GM23248 (cell line): ENCODE results near the gene MGAT4A. TPM values are rescaled to one million over a fixed set of nuclear protein-coding genes. Genes with fewer than 3 reads are reported as not detected.

Experiments used
- DNase-seq: peaks from one replicate; pipeline ENCODE4 v3.0.0-alpha.2; 2015
- H2AFZ ChIP-seq: fragments of 200-600 bp; sonication (generic); 2 replicates; pipeline ENCODE4 v1.6.1; 2016; ENCODE audit warnings: antibody characterized with exemption
- H3F3A ChIP-seq: fragments of 200-600 bp; sonication (generic); 2 replicates; pipeline ENCODE4 v1.6.1; 2016; ENCODE audit warnings: mild to moderate bottlenecking, antibody characterized with exemption, mixed run types; ENCODE audit not compliant: insufficient read depth
- H3K27ac ChIP-seq: fragments of 200-600 bp; sonication (generic); 2 replicates; pipeline ENCODE4 v1.5.1; 2016; ENCODE audit warnings: mild to moderate bottlenecking
- H3K27me3 ChIP-seq: fragments of 200-600 bp; sonication (generic); replicated peaks from 2 replicates; pipeline ENCODE4 v1.6.1; 2016; ENCODE audit warnings: mild to moderate bottlenecking; ENCODE audit not compliant: insufficient read depth
- H3K36me3 ChIP-seq: fragments of 200-600 bp; sonication (generic); 2 replicates; pipeline ENCODE4 v1.6.1; 2016; ENCODE audit warnings: low read depth, mild to moderate bottlenecking
- H3K4me1 ChIP-seq: fragments of 200-600 bp; sonication (generic); 2 replicates; pipeline ENCODE4 v1.6.1; 2016; ENCODE audit warnings: mild to moderate bottlenecking; ENCODE audit not compliant: insufficient read depth
- H3K4me2 ChIP-seq: fragments of 200-600 bp; sonication (generic); one replicate; pipeline ENCODE4 v1.6.1; 2016; ENCODE audit warnings: mild to moderate bottlenecking; ENCODE audit not compliant: unreplicated experiment
- H3K4me3 ChIP-seq: fragments of 200-600 bp; sonication (generic); 2 replicates; pipeline ENCODE4 v1.5.1; 2016; ENCODE audit warnings: mild to moderate bottlenecking
- H3K79me2 ChIP-seq: fragments of 200-600 bp; sonication (generic); 2 replicates; pipeline ENCODE4 v1.6.1; 2016; ENCODE audit warnings: mild to moderate bottlenecking; ENCODE audit not compliant: insufficient read depth
- H3K9ac ChIP-seq: fragments of 200-600 bp; sonication (generic); 2 replicates; pipeline ENCODE4 v1.6.1; 2016; ENCODE audit warnings: mild to moderate bottlenecking
- H3K9me2 ChIP-seq: fragments of 200-600 bp; sonication (generic); 2 replicates; pipeline ENCODE4 v1.6.1; 2016; ENCODE audit warnings: mixed run types, mild to moderate bottlenecking, moderate library complexity; ENCODE audit not compliant: insufficient read depth
- H3K9me3 ChIP-seq: fragments of 200-600 bp; sonication (generic); one replicate; pipeline ENCODE4 v1.6.1; 2017; ENCODE audit warnings: low read depth
- H4K20me1 ChIP-seq: fragments of 200-600 bp; sonication (generic); 2 replicates; pipeline ENCODE4 v1.6.0; 2016; ENCODE audit not compliant: insufficient read depth
- EZH2 ChIP-seq: fragments of 200-600 bp; sonication (generic); IDR thresholded peaks from 2 replicates; pipeline ENCODE4 v1.6.1; 2018; ENCODE audit warnings: antibody characterized with exemption, mild to moderate bottlenecking; ENCODE audit not compliant: insufficient read depth, poor library complexity, severe bottlenecking
- EZH2phosphoT487 ChIP-seq: fragments of 200-600 bp; sonication (generic); IDR thresholded peaks from 2 replicates; pipeline ENCODE4 v1.6.1; 2018; ENCODE audit warnings: antibody characterized with exemption, moderate library complexity, mild to moderate bottlenecking, low read depth; ENCODE audit not compliant: insufficient read depth
- WGBS, 2 experiments: methylation state at CpG; one replicate each; pipeline ENCODE4 v1.1.6; 2015 to 2017; ENCODE audit warnings: low lambda C conversion rate in 2 of 2, low coverage in 1 of 2; ENCODE audit errors: missing lambda C conversion rate in 2 of 2; 5-methylcytosine and 5-hydroxymethylcytosine counted together
- in situ Hi-C: fragments of 300-500 bp; cut with MboI; formaldehyde crosslinking; loops from 2 replicates; pipeline ENCODE4 v1.15.0; 2020
- polyA plus RNA-seq: library from polyadenylated mRNA; unstranded; fragments of >200 nt; fragmentation: Nextera tagmentation; extraction: Ambion mirVana; gene quantifications from 2 replicates; pipeline ENCODE4 v1.2.1, GENCODE V29; 2016
- total RNA-seq: library from RNA; depleted of rRNA; stranded (reverse); fragments of >200 nt; shearing (Covaris generic); gene quantifications from 2 replicates; pipeline ENCODE4 v1.2.3, GENCODE V29; 2014

MGAT4A gene
- total and polyA plus RNA-seq, 2 experiments from 2014 or later, result under 0.01 TPM; not detected in 1

DNA sequence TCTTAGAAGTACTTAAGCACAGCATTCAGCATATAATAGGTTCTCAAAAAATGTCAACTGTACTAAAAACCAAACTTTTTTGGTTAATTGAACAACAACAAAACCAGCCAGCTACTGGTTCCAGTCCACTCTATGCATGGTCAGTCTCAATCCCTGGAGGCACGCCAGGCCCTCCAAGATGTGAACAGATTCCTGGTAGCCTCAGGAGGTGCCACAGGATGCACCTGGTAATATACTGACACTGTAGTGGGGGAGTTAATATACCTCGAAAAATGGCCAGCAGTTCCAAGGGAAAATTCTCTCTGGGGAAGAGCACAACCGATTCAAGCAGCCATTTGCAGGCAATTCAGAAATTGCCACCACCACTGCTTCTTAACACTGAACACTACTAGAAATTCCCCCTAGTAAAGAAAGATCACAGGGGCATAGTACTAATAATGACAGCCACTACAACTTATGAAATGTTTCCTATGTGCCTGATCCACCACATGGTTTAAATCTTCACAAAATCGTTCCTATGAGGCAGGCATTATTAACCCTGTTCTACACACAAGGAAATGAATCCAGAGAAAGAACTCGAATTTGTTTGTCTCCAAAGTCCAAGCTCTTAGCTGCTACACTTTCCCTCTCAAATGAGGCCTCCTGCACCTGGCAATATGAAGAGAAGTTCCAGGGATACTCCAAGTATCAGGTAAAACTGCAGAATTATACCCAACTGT lies 3.4 kb downstream of the MGAT4A start:
- Histone ChIP-seq H3K9me3 (no peaks in the 10 kb centered on the region), H3K9ac (no peak overlapping the region), H3K4me3 (no peak overlapping the region), H3K27ac (no peak overlapping the region), H3K4me2 (no peak overlapping the region), H3K27me3 (peaks cover 78% of the 10 kb centered on the region), H2AFZ (no peak overlapping the region), H3K4me1 (no peaks in the 10 kb centered on the region), H3K9me2 (no peaks in the 10 kb centered on the region), H3K36me3 (no peaks in the 10 kb centered on the region), H3K79me2 (no peaks in the 10 kb centered on the region), H4K20me1 (no peaks in the 10 kb centered on the region), H3F3A (no peaks in the 10 kb centered on the region)
- no peak for DNase-seq
- WGBS, 2 experiments, result 21 to 24% methylated on average over 5 of the region's 5 CpGs
- in situ Hi-C loops, result no loop called here
- no peak for TF ChIP-seq EZH2
- no peak for TF ChIP-seq EZH2phosphoT487

DNA sequence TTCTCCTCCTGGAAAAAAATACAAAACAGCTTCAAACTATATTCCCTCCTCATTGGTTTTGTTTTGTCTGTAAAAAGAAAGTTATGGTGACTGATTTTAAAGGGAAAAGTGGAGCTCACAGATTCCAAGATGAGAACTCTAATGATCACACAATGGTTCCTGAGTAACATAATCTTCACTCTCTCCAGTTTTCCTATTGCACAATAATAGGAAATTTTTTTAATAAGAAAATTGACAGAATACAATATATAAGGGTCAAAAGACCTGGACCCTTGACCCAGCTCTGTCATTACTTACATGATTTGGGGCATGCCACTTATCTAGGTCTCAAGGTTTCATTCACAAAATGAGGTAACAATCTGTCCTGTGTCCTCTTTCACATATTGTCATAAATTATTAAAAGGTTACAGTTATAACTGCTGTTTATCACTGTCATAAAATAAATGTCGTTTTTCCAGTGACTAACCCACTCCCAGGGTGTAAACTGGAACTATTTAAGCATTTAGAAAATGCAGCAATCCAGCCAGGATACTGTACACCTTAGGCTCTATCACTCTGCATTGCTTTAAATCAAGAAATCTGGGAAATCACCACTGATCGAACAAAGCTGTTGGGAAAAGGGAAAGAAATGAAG lies 4.1 kb downstream of the MGAT4A start:
- TF ChIP-seq EZH2phosphoT487 (no peak), EZH2 (no peak)
- Histone ChIP-seq H3K4me2 (no peak overlapping the region), H3K27ac (no peak overlapping the region), H3K9me2 (no peaks in the 10 kb centered on the region), H3K27me3 (peaks cover 74% of the 10 kb centered on the region), H2AFZ (no peak overlapping the region), H3K36me3 (no peaks in the 10 kb centered on the region), H3K79me2 (no peaks in the 10 kb centered on the region), H4K20me1 (no peaks in the 10 kb centered on the region), H3K9me3 (no peaks in the 10 kb centered on the region), H3F3A (no peaks in the 10 kb centered on the region), H3K4me1 (no peaks in the 10 kb centered on the region), H3K9ac (no peak overlapping the region), H3K4me3 (no peak overlapping the region)
- no peak for DNase-seq
- 25 to 30% methylated on average over 2 of the region's 2 CpGs for WGBS, 2 experiments
- in situ Hi-C loops, result no loop called here

DNA sequence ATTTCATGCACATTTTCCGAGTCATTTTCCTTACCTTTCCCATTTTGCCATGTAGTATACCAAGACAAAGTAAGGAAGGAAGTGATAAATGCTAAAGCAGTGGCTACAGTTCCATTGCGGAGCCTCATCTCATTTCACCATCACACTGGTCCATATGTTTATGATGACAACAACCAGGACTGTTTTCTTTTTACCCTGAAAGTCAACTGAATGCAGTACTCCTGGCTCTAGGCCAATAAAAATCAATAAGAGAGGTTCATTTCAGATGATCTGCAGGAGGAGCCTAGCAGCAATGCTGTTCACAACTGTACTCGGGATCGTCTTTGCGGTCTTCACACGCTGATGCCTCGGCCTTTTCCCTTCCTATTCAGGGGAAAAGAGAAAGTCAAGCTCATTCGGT lies 4.7 kb downstream of the MGAT4A start:
- WGBS, 2 experiments, result 51 to 56% methylated on average over 8 of the region's 8 CpGs

DNA sequence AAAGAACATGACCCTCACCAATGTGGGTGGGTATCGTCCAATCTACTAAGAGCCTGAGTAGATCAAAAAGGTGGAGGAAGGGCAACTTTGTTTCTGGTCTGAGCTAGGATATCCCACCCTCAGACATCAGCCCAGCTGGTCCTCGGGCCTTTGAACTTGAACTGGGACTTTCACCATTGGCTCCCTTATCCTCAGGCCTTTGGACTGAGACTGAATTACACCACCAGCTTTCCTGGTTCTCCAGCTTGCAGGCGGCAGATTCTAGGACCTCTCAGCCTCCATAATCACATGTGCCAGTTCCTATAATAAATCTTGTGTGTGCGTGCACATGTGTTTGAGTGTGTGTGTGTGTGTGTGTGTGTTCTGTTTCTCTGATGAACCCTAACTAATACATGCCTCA lies 10.6 kb downstream of the MGAT4A start:
- in situ Hi-C loops, result no loop called here
- no peak overlapping the region for H3K9ac ChIP-seq
- H3K36me3 ChIP-seq, result no peaks in the 10 kb centered on the region
- no peak for TF ChIP-seq EZH2phosphoT487
- no peak for TF ChIP-seq EZH2
- H3K79me2 ChIP-seq, result no peaks in the 10 kb centered on the region
- 77 to 88% methylated on average over 4 of the region's 4 CpGs for WGBS, 2 experiments
- DNase-seq, result no peak
- H3K4me3 ChIP-seq, result no peak overlapping the region
- no peaks in the 10 kb centered on the region for H3F3A ChIP-seq
- no peaks in the 10 kb centered on the region for H3K4me1 ChIP-seq
- H3K4me2 ChIP-seq, result no peak overlapping the region
- H3K9me3 ChIP-seq, result no peaks in the 10 kb centered on the region
- no peaks in the 10 kb centered on the region for H3K9me2 ChIP-seq
- peaks cover 26% of the 10 kb centered on the region; the same call in 1 of the 2 replicates for H3K27me3 ChIP-seq
- no peaks in the 10 kb centered on the region for H4K20me1 ChIP-seq
- H3K27ac ChIP-seq, result no peak overlapping the region
- no peak overlapping the region for H2AFZ ChIP-seq

More for the DNA sequence above, 4.7 kb downstream of the MGAT4A start:
- Histone ChIP-seq H3K27ac (no peak overlapping the region), H3F3A (no peaks in the 10 kb centered on the region), H3K36me3 (no peaks in the 10 kb centered on the region), H3K9me2 (no peaks in the 10 kb centered on the region), H3K4me3 (no peak overlapping the region), H3K79me2 (no peaks in the 10 kb centered on the region), H3K27me3 (peaks cover 72% of the 10 kb centered on the region), H3K9me3 (no peaks in the 10 kb centered on the region), H3K4me1 (no peaks in the 10 kb centered on the region), H2AFZ (no peak overlapping the region), H3K9ac (no peak overlapping the region), H3K4me2 (no peak overlapping the region), H4K20me1 (no peaks in the 10 kb centered on the region)
- no peak for DNase-seq
- in situ Hi-C loops, result no loop called here
- TF ChIP-seq EZH2, result no peak
- no peak for TF ChIP-seq EZH2phosphoT487
